Lower leg skin (tissue), 3 donors: ENCODE measurements around the gene GPRC5A.

Experiments used
- CTCF ChIP-seq, 3 donors: fragments of 450-650 bp; IDR thresholded peaks; one replicate each; pipeline ENCODE4 v1.5.1; 2016; ENCODE audit warnings: antibody characterized with exemption in 3 of 3, mild to moderate bottlenecking in 3 of 3, moderate library complexity in 2 of 3
- POLR2A ChIP-seq, 2 donors: fragments of 450-650 bp; IDR thresholded peaks; one replicate each; pipeline ENCODE4 v1.6.1; 2016 to 2017; ENCODE audit warnings: antibody characterized with exemption in 2 of 2, mild to moderate bottlenecking in 1 of 2, moderate library complexity in 1 of 2

GRCh38 chr12:12917517-12917916, 26.2 kb downstream of the GPRC5A start:
- no peak for TF ChIP-seq POLR2A (IDR thresholded peaks at IDR 0.05)
- TF ChIP-seq CTCF (IDR thresholded peaks at IDR 0.05): no peak
